NT2/D1 (cell line): ENCODE results near the gene HELZ2.
A peak's percentile ranks its signal among the peaks of the same experiment; 100 is the strongest.

Source experiments
- DNase-seq: peaks from one replicate; pipeline ENCODE4 v3.0.0-alpha.2; 2011; ENCODE audit warnings: low read depth, low spot score
- H3K27me3 ChIP-seq: 2 replicates; pipeline ENCODE4 v1.6.0; 2011; ENCODE audit warnings: mild to moderate bottlenecking; ENCODE audit not compliant: insufficient read length, insufficient read depth
- H3K36me3 ChIP-seq: 2 replicates; pipeline ENCODE4 v1.6.1; 2011; ENCODE audit warnings: mild to moderate bottlenecking, low read length, mixed read lengths; ENCODE audit not compliant: insufficient read depth, insufficient read length
- H3K4me1 ChIP-seq: 2 replicates; pipeline ENCODE4 v1.5.1; 2011; ENCODE audit not compliant: insufficient read depth, insufficient read length
- H3K4me3 ChIP-seq: 2 replicates; pipeline ENCODE4 v1.5.1; 2011; ENCODE audit warnings: low read depth; ENCODE audit not compliant: insufficient read length
- H3K9ac ChIP-seq: 2 replicates; pipeline ENCODE4 v1.6.0; 2011; ENCODE audit warnings: low read depth; ENCODE audit not compliant: insufficient read length
- H3K9me3 ChIP-seq: 2 replicates; pipeline ENCODE4 v1.5.1; 2011; ENCODE audit warnings: mild to moderate bottlenecking, low read length; ENCODE audit not compliant: insufficient read depth
- SUZ12 ChIP-seq: IDR thresholded peaks from 2 replicates; pipeline ENCODE4 v1.6.1; 2011; ENCODE audit not compliant: insufficient read length, insufficient read depth; ENCODE audit errors: extremely low read depth
- YY1 ChIP-seq: IDR thresholded peaks from 2 replicates; pipeline ENCODE4 v1.6.1; 2011; ENCODE audit not compliant: insufficient read length, insufficient read depth
- ZNF274 ChIP-seq: IDR thresholded peaks from 2 replicates; pipeline ENCODE4 v1.6.1; 2011; ENCODE audit warnings: mild to moderate bottlenecking, low read depth, low read length

HELZ2 gene

DNA sequence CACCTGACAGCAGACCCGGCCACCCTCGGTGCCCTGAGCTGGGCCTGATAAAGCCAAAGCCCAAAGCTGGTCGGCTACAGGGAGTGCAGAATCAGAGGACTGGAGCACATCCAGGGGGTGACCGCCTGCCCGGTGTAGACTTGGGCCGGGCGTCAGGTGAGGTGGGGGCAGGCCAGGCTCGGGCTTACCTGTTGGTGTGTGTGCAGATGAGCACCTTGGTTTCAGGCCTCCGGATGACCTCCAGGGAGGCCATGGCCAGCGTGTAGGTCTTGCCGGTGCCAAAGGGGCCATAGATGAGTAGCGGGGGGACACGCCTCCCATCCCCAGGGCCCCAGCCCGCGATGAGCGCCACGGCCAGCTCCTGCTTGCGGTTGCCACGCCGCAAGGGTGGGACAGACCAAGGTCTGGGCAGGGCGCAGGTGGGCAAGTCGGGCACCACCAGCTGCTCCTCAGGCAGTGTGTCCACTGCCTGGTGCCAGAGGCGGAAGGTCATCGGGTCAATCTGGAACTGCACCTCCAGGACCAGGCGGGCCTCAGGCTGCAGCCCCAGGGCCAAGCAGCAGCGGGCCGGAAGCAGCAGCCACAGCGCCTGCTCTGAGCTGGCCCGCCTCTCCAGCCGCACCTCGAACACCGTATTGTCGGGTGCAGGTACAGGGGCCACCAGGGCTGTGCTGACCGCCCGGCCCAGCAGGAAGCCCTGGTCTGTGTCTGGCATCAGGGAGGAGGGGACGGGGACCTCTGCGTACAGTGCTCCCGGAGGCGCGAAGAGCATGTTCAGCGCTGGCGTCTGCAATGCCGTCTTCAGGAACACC is 5.7 kb downstream of the HELZ2 start:
- H3K4me3 ChIP-seq, result no peak overlapping the region
- TF ChIP-seq SUZ12, result no peak
- TF ChIP-seq YY1, result no peak
- no peak for TF ChIP-seq ZNF274
- H3K4me1 ChIP-seq, result peaks cover 14% of the 10 kb centered on the region
- peaks cover 86% of the 10 kb centered on the region for H3K36me3 ChIP-seq
- H3K27me3 ChIP-seq, result no peaks in the 10 kb centered on the region
- DNase-seq, result no peak
- H3K9ac ChIP-seq, result peak overlapping the region; percentile 36
- no peaks in the 10 kb centered on the region for H3K9me3 ChIP-seq

- H3K9ac ChIP-seq, result no peak overlapping the region
These were observed 6.5 kb downstream of the HELZ2 start for GRCh38 chr20:63567386-63568169.

GRCh38 chr20:63567136-63567385 is 7.0 kb downstream of the HELZ2 start:
- DNase-seq, result no peak
- Histone ChIP-seq H3K27me3 (no peaks in the 10 kb centered on the region), H3K9me3 (no peaks in the 10 kb centered on the region), H3K4me1 (peaks cover 1% of the 10 kb centered on the region), H3K4me3 (no peak overlapping the region), H3K9ac (no peak overlapping the region), H3K36me3 (peaks cover 88% of the 10 kb centered on the region)
- TF ChIP-seq YY1 (no peak), SUZ12 (no peak), ZNF274 (no peak)

More at GRCh38 chr20:63567386-63568169, 6.5 kb downstream of the HELZ2 start:
- Histone ChIP-seq H3K4me1 (peaks cover 6% of the 10 kb centered on the region), H3K27me3 (no peaks in the 10 kb centered on the region), H3K36me3 (peaks cover 88% of the 10 kb centered on the region), H3K9me3 (no peaks in the 10 kb centered on the region), H3K4me3 (no peak overlapping the region)
- no peak for TF ChIP-seq ZNF274
- no peak for TF ChIP-seq YY1
- DNase-seq, result no peak

- Histone ChIP-seq H3K36me3 (peaks cover 88% of the 10 kb centered on the region), H3K4me1 (no peaks in the 10 kb centered on the region), H3K9ac (no peak overlapping the region), H3K27me3 (no peaks in the 10 kb centered on the region), H3K4me3 (no peak overlapping the region), H3K9me3 (no peaks in the 10 kb centered on the region)
- no peak for DNase-seq
- no peak for TF ChIP-seq ZNF274
- no peak for TF ChIP-seq SUZ12
These were observed 7.5 kb downstream of the HELZ2 start for GRCh38 chr20:63566395-63567135.

- peaks cover 96% of the 10 kb centered on the region for H3K36me3 ChIP-seq
These were observed 8.2 kb downstream of the HELZ2 start for GRCh38 chr20:63565699-63566335.

GRCh38 chr20:63565021-63565698 is 8.9 kb downstream of the HELZ2 start:
- Histone ChIP-seq H3K9me3 (no peaks in the 10 kb centered on the region), H3K9ac (peak overlapping the region; percentile 21), H3K36me3 (peaks cover 96% of the 10 kb centered on the region), H3K4me3 (no peak overlapping the region), H3K4me1 (no peaks in the 10 kb centered on the region), H3K27me3 (no peaks in the 10 kb centered on the region)
- TF ChIP-seq SUZ12 (no peak), YY1 (no peak), ZNF274 (no peak)
- no peak for DNase-seq

More at GRCh38 chr20:63565699-63566335, 8.2 kb downstream of the HELZ2 start:
- no peak for DNase-seq
- Histone ChIP-seq H3K4me1 (no peaks in the 10 kb centered on the region), H3K27me3 (no peaks in the 10 kb centered on the region), H3K9ac (peak overlapping the region; percentile 21), H3K4me3 (no peak overlapping the region), H3K9me3 (no peaks in the 10 kb centered on the region)
- TF ChIP-seq ZNF274 (no peak), YY1 (no peak), SUZ12 (no peak)
